Activated T-helper 9 cell treated with anti-CD3 and anti-CD28 coated beads, Interleukin-2, amount 50 U/mL, for 16 hours (primary cell): ENCODE measurements around the gene SPATC1L.
"Not testable (repeated sequence)": the region's sequence is repeated elsewhere in the genome, so short reads cannot be mapped to it uniquely, and the experiment has no call there.

Experiments
- DNase-seq: peaks from one replicate; pipeline ENCODE4 v3.0.0-alpha.2; 2020; ENCODE audit warnings: low read depth

The SPATC1L gene

DNA sequence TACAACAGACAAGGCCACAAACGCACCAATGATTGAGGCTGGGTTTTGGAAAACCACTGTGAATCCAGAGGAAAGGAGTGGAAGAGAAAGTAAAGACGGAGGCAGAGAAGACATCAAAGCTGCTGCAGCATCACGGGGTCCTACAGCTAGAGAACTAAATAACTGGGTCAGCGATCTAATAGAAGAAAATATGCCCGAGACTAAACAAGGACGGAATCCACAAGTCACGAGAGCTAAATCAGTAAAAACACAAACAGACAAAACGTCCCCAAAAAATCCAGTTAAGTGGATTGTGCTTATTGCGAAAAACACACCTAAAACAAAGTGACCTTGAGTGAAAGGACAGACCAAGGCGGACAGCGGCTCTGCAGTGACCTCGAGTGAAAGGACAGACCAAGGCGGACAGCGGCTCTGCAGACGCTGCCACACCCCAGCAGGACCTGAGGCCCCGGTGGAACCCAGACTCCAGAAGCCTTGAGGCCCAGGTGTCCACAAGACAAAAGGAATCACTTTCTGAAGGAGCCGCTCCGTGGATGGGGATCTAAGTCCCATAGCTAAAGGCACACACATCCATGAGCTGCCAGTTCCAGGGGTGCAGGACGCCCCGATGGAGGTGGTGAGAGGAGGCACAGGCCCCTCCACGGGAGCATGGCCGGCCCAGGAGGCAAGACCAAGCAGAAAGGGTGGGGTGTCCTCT, 34.9 kb downstream of the SPATC1L start:
- no peak for DNase-seq

DNA sequence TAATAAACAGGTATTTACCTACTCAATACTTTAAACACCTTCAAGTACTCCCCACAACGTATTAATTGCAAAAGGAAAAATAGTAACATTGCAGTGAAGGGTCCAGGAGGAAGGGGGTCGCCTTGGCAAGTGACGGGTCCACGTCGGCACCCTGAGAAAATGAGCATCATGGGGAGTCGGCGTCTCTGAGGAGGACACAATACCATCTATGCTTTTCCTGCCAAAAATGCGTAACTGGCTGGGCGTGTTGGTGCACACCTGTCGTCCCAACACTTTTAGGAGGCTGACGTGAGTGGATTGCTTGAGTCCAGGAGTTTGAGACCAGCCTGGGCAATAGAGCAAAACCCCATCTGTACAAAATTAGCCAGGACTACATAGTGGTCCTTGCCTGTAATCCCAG, 36.2 kb downstream of the SPATC1L start:
- DNase-seq, result no peak

- DNase-seq, result not testable (repeated sequence)
Measured at GRCh38 chr21:46147429-46147828, 36.8 kb downstream of the SPATC1L start.

DNA sequence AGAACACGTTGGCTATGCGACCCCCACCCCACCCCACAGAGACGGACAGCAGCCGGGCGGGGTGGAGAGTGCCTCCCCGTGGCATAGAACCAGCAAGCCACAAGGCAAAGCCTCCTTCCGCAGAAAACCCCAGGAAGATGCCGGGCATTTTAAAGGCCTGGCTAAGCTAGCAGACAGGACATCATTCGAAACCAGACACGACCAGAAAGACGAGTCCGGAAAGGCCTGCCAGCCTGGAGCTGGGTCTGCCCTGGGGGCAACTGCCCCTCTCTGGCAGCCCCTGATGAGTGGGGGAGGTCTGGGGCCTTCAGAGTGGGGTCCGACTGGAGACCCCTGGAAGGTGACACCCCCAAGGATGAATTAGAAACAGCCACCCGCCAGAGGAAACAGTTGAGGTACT, 37.4 kb downstream of the SPATC1L start:
- no peak for DNase-seq

DNA sequence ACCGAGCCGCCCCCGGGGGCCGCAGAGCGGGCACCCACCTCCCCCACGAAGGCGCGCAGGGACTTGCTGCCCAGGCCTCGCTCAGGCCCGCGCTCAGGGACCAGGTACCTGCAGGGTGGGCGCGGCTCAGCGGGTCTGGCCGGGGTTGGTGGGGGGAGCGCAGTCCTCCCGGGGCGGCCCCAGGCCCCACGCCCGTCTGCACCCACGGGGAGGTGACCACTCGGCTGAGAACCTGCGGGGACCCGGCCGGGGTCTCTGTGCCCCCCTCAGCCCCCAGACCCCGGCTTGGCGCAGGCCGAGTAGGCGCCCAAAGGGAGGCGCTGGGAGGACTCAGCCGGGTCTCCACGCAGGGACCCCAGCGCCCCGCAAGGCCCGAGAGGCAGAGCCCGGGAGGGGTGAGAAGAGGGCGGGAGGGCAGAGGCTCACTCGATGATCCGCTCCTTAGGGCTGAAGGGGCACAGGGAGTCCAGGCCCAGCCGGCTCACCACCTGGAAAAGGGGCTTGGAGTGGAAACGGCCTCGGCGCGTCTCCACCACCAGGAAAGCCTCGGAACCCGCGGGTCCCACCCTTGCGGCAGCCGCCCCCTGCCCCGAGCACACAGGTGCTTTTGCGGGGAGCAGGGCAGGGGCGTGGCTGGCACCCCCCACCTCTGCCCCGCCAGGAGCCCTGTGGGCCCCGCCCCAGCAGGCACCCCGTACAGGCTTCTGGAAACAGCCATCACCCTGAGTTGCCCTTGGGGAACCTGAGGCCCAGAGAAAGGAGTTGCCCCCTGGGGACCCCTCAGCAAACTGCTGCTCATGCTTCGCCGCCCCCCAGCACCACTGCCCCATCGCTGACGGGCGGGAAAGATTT, 38.2 kb downstream of the SPATC1L start:
- DNase-seq, result no peak

- DNase-seq, result no peak
Measured at GRCh38 chr21:46145159-46145839, 39.0 kb downstream of the SPATC1L start.

GRCh38 chr21:46144464-46145070, 39.7 kb downstream of the SPATC1L start:
- DNase-seq, result no peak

GRCh38 chr21:46142582-46143473, 41.4 kb downstream of the SPATC1L start:
- no peak for DNase-seq

DNA sequence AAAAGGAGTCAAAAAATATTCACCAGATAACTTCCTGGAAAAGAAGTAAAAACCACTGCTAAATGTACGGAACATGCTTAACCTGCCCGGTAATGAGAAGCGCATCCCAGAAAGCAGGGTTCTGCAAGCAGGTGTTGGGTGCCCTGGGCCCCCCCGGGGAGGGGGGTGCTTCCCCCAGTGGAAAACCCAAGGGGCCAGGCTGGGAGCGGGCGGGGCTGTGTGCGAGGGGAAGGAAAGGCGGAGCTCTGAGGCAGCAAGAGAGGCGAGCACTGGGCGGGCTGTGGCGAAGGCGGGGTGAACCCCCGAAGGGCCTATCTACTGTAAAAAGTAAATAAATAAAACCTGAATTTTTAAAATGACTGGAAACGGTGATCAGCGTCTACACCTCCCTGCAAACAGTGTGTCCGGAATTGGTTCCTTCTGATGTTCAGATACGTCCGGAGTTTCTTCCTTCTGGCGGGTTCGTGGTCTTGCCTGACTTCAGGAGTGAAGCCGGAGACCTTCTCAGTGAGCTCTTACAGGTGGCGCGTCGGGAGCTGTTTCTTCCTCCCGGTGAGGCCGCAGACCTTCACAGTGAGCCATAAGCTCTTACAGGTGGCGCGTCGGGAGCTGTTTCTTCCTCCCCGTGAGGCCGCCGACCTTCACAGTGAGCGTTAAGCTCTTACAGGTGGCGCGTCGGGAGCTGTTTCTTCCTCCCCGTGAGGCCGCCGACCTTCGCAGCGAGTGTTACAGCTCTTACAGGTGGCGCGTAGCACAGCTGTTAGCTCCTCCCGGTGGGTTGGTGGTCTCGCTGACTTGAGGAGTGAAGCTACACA, 42.3 kb downstream of the SPATC1L start:
- no peak for DNase-seq

GRCh38 chr21:46140352-46141003, 43.8 kb downstream of the SPATC1L start:
- not testable (repeated sequence) for DNase-seq

- no peak for DNase-seq
Measured at GRCh38 chr21:46139686-46140085, 44.6 kb downstream of the SPATC1L start.

DNA sequence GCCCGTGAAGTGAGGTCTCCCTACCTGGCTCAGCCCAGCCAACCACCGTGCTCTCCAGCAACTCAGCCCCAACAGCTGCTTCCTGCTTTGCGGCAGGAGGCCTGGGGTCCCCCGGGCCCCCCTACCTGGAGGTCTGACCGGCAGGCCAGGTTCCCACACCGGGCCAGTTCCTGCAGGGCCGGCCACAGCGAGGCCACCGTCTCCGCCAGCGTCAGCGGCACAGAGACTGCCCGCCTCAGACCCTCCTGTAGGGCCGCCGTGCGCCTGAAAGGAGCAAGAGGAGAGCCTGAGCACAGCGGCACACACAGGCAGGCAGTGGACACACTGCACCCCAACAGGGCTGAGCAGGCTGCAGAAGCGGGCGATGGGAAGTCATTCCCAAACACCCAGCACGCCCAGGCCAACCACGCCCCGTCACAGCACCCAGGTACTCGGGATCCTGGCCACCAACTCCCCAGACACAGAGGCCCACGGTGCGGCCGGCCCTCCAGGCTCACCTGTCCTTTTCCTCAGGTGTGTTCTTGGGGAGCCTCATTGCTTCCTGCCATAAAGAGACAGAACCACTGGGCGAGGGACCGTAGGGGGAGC, 45.8 kb downstream of the SPATC1L start:
- no peak for DNase-seq

DNA sequence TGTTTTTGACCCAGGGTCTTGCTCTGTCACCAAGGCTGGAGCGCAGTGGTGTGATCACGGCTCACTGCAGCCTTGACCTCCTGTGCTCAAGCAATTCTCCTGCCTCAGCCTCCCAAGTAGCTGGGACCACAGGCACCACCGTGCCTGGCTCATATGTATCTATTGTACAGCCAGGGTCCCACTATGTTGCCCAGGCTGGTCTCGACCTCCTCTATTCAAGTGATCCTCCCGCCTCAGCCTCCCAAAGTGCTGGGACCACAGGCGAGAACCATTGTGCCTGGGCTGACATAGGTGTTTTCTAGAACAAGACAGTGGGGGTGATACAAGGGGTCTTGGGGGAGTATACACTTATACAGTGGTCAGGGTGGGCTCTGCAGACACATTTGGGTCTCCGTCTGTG, 46.4 kb downstream of the SPATC1L start:
- no peak for DNase-seq

- DNase-seq, result no peak
Measured at GRCh38 chr21:46136739-46137349, 47.4 kb downstream of the SPATC1L start.

DNA sequence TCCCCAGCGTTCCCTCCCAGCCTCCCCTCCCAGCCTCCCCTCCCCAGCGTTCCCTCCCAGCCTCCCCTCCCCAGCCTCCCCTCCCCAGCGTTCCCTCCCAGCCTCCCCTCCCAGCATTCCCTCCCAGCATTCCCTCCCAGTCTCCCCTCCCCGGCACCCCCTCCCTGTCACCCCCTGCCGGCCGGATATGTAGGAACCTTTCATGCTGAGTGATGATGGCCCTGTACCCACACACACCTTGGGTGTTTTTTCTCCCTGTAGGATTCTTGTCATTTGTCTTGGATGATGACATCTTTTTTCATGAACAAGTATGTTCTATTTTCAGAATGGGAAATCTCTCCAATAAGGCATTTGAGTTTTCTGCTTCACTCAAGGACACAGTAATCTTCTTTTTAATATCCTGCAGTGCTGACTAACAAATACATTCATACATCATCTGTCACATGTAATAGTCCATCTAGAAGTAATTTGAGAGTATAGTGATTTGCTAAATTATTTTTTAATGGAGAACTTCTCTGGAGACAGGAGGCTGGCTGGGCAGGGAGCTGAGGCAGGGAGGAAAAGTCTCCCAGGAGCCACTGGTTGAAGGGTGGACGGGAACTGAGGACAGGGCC, 48.4 kb downstream of the SPATC1L start:
- no peak for DNase-seq

GRCh38 chr21:46131838-46132651, 52.2 kb downstream of the SPATC1L start:
- DNase-seq, result no peak

DNA sequence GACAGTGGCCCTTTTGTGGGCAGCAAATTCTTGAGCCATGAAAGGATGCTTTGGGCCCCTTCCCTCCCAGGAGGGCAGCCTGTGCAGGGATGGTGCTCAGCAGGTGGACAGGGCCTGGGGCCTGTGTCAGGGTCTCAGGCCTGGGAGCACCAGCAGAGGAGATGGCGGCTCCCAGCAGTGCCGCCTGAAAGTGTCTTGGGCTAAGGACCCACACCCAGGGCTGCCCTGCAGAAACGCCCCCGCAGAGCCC, 52.7 kb downstream of the SPATC1L start:
- no peak for DNase-seq
